ENCODE data around the gene MBLAC1.

MBLAC1 gene

DNA sequence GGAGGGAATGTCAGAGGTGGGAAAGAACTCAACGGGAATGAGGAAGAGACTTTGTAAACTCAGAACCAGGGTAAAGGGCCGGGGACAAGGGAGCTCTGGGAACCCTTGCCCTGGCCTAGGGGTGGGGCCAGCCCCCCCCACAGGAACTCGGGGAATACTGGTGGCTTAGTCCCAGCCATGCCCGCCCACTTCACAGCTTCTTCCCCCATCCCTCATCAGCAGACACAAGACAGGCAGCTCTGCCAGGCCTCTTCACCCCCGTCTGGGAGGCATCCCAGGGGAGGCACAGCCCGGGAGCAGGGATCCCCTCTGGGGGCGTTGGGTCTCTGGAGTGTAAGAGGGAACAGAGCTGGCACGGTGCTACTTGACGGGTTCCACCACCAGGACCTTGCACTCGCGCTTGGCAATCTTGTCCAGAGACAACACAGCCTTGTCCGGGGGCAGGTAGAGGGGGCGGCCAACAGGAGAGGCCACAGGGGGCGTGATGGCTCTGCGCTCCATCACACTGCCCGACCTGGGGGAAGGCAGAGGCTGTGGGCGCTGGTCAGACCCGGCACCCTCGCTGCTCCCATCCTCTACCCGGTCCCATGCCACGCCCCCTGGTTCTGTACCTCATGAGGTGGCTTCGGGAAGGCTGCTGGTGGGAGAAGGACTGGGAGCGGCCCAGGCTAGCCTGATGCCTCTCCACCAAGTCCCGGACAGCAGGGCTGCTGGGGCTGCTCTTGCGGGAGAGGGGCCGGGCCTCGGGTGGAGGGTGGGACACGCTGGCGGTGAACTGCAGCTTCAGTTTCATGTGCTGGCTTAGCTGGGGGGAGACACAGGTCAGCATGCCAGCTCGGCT, 28.1 kb downstream of the MBLAC1 start:
- DNase-seq: no peak

DNA sequence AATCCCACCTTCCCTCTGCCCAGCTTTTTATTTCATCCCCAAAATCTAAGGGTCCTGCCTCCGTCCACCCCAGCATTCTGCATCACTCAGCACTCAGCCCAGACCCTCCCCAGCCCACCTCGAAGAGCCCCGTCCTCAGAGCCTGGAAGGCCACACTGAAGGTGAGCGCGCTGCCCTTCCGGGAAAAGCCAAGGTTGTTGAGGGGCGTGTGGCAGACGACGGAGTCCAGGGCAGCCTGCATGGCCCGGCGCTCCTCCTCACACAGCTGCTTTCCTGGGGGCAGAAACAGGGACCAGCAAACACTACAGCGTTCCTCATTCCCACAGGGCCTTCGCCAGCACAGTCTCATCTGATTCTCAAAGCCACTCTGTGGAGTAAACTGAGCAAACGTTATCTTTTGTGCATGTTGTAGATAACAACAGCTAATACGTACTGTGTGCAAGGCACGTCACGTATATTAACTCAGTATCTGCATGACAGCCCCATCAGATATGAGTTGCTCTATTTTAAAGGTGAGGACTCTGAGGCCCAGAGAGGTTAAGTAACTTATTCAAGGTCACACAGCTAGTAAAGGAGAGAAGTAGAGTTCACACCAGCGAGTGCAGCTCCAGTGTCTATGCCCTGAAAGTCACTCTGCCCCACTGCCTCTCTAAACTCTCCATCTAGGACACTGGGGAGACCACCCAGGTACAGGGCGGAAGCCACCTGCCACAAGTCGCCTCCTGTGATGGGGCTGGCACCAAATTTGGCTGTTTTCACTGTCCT, 29.0 kb downstream of the MBLAC1 start:
- DNase-seq: no peak

DNA sequence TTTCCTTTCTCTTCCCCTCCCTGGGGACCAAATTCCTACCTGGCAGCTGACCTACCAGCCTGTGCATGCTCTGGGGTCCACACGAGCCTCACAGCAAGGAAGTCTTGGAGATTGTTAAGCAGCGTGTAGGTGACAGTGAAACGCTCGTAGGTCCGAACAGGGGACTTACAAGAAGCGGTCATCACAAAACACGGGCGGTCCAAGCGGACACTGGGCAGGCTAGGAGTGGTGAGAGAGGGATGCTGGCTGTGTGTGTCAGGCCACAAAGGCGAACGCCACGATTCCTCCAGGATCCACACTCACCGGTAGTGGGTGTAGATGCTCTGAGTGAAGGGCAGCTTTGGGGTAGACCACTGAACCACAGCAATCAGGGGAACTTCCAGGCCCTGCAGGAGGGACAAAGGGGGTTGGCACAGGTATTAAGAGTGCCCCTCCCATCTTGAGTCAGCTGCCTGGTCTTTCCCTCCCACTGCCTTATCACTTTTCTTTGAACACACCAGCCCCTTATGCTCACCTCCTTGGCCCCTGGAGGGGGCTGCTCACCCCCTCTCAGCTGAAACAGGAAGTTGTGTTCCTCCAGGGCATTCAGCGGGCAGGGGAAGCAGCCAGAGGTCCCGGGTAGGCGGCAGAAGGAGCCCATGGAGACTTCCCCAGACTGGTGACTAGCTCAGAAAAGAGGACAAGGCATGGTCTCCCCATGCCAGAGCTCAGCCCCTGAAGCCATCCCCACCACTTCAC, 29.7 kb downstream of the MBLAC1 start:
- peak; percentile 61 for DNase-seq

DNA sequence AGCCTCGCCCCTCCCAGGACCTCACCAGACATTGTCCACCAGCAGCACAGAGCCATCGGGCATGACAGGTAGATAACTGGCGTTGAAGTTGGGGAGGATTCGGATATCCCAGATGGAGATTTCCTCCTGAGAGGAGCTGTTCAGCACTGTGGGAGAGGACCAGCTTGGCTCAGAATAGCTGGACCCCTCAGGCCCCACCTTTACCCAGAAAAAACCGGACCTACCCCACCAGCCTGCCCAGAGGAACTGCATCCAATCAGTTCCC, 30.2 kb downstream of the MBLAC1 start:
- no peak for DNase-seq

DNA sequence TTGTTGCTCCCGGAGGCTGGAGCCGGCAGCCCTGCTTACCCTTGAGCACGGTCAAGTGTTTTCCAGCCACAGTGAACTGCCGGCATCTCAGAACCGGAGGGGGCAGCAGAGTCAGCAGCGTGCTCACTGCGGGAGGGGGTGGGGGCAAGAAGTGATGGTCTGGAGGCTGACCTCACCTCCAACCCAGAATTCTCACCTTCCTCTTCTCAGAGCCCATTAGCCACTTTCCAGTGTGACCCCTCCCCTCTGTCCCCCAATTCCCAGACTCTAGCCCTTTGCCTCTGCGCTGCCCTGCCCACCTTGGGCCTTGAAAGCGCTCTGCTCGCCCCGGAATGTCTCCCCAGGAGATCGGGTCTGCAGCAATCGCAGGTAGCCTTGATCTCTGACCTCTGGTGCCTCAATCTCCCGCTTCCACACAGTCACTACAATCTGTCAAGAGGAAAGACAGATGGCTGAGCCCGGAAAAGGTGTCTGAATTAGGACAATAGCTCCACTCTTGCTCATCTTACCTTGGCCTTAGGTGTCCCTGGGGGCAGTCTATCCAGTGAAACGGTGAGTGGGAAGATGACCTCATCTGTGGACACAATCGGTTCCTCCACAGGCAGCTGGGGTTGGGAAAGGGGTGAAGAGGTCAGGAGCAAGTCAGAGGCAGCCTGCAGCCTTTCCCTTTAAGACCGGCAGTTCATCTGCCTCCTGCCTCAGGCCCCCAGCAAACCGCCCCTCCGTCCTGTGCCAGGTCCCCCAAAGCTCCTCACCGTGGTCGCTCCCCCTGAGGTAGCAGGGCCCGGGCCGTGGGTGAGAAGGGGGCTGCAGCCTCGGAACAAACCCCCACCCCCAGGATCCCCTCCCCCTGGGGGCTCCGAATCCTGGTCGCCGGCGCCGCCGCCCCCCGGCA, 30.8 kb downstream of the MBLAC1 start:
- DNase-seq: peak; percentile 59

DNA sequence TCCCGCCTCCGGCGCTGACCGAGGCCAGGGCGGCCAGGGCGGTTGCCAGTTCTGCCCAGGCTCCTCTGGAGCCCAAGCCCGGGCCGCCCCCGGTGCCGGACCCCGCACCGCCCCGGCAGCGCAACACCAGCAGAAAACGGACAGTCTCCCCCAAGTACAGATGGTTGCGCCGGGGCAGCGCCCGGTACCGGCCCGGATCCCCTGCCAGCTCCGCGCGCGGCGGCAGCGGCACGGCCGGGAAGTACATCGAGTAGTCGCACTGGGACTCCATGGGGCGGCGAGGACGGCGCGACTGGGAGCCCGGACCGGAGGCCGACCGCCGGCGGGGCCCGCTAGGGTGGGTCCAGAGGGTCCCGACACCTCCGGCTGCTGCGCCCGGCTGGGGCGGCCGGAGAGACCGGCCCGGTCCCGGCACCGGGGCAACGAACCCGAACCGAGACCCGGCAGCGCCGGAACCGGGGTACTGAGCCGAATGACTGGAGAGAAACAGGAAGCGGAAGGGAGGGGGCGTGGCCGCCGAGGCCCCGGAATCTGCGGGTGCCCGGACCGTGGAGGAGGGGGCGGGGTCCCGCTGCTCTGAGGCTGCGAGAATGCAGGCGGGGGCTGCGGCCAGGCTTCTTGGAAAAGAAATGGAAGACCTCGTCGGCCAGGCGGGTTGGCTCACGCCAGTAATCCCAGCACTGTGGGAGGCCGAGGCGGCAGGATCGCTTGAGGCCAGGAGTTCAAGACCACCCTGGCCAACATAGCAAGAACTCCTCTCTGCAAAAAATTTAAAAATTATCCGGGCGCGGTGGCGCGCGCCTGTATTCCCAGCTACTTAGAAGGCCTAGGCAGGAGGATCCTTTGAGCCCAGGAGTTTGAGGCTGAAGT, 31.7 kb downstream of the MBLAC1 start, which contains the start of gene TRAPPC14:
Gene TRAPPC14, minus strand, starts transcription at position 495 of the 870 bp plus-strand sequence. Its CDS starts 224 bp downstream, at position 271.
- peak; percentile 99 for DNase-seq

DNA sequence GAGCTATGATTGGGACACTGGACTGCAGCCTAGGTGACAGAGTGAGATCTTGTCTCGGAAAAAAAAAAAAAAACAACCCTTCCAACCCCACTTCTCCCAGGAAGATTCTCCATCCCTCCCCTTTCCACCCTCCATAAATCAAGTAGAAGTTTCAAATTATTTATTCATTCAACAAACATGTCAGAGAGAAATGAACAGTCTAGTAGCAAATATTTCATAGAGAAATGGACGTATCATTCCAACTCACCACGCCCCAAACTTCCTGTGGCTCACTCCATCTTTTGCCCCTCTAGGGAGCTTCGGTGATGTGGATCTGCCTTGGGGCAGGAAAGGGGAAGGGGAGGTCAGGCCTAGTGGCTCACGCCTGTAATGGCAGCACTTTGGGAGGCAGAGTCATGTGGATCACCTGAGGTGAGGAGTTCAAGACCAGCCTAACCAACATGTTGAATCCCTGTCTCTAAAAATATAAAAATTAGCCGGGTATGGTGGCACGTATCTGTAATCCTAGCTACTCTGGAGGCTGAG, 32.4 kb downstream of the MBLAC1 start:
- peak; percentile 71 for DNase-seq

GRCh38 chr7:100160067-100160466, 33.3 kb downstream of the MBLAC1 start:
- DNase-seq: no peak

DNA sequence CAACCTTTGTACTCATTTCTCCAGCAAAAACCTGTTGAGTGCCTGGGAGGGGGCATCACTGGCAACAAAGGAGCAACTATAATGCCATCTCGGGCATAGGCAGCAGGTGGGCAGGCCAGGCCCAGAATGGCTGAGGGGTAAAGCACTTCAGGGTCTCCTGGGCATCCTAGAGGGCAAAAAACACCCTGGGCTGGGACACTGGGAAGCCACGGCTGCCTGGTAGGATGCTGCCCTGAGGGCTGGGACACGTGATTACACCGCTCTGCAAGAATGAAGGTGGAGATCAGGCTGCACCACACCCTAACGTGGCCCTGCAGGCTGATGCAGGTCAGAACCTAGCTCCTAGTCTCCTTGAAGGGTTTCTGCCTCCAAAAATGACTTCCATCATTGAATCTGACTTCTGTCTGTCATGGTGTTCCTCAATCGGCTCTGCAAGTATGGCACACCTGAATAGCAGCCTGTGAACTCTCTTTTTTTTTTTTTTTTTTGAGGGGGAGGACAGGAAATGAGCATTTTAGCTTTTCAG, 36.3 kb downstream of the MBLAC1 start:
- no peak for DNase-seq

GRCh38 chr7:100163871-100164270, 37.1 kb downstream of the MBLAC1 start:
- no peak for DNase-seq

DNA sequence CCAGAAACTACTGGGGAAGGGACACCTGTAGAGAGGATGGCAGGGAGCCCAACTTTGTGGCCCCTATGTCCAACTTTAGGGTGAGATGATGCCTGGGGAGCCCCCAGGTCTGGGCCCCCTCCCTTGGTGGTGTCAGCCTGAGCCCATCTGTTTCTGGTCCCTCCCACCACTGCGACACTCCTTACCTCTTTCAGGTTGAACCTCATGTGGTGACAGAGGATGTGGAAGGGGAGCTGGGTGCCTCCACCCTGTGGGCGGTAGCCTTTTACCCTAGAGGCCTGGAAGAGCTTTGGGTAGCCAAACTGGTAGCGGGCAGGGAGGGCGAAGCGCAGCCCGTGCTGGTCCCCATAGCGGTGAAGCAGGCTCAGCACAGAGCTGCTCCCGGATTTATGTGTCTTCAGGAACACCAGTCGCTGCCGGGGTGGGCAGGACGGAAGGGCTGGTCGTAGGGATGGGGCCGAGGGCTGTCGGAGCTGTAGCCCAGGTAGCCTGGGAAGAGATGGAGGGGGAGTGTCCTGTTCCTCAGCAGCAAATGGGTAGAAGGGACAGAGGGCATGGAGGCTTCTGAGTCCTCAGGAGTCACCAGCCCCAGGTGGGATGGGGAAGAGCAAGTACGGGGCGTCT, 39.7 kb downstream of the MBLAC1 start:
- DNase-seq: no peak

DNA sequence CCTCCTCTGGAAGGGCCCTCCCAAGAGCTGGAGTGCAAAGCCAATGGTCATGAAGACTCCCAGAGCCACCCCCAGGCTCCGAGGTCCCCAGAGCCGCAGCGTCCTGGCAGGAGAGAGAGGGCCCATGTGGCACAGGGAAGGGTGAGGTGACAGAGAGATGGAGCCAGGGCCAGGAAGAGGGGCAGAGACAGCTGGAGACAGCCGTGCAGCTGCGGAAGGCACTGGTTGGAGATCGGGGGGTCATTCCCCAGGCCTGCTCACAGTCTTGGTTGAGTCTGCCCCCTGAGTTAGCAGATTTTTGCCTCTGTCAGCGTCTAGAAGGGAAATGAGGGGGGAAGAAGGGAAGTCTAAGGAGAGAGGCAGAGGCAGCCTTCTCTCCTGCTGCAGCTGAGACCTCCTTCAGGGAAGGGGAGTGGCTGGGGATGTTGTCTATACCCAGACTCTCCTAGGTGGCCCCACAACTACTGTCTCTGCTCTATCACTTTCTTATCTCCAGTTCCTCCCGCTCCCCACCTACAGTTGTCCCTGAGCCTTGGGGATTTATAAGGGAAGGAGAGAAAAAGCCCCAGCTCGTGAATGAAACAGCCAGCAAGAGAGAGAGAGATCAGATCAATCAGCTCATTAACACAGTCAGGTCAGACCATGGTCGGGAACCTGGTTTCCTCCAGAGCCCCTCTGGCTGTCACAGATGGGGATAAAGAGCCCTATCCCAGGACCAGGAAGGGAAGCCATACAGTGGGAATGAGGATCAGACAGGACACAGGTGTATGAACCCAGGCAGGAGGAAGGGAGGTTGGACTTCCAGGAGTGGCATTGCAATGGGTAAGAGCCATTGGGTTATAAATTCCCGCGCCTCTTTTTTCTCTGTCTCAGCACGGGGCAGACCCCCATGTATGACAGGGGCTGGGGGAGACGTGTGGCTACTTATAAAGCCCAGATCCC, 40.5 kb downstream of the MBLAC1 start:
- DNase-seq: peak; percentile 69

GRCh38 chr7:100167912-100168323, 41.2 kb downstream of the MBLAC1 start:
- peak; percentile 90 for DNase-seq

DNA sequence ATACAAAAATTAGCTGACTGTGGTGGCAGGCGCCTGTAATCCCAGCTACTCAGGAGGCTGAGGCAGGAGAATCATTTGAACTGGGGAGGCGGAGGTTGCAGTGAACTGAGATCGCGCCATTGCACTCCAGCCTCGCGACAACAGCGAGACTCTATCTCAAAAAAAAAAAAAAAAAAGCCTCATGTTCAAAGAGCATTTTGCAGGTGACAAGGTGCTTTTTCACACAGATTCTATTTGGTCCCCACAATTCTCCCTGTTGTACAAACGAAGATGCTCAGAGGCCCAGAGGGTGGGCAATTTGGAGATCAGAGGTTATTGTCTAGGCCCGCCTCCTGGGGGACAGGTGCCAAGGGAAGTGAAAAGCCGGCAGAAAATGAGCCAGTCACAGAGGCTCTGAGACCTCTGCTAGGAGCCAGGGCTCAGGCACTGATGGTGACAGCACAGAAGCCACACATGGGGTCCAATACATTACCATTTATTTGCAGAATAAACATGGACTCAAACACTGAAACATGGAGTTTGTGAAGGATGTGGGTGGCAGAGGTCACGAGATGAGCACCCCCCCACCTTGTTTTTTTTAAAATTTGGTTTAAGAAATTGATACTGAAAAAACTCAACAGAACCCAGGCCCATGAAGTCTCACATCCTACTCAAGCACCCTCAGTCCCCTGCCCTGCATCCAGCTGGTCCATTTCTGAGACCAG, 42.5 kb downstream of the MBLAC1 start:
- DNase-seq: no peak

GRCh38 chr7:100170101-100170897, 43.5 kb downstream of the MBLAC1 start:
- DNase-seq: no peak

- DNase-seq: no peak
Observed at GRCh38 chr7:100171087-100171681, 44.4 kb downstream of the MBLAC1 start.

GRCh38 chr7:100171840-100172239, 45.1 kb downstream of the MBLAC1 start:
- no peak for DNase-seq

Measured in OCI-M1 (cell line).